ENCODE measurements around the gene ZNF41. TPM values are rescaled to one million over a fixed set of nuclear protein-coding genes. Genes with fewer than 3 reads are reported as not detected.
"Not testable (repeated sequence)": the region's sequence is repeated elsewhere in the genome, so short reads cannot be mapped to it uniquely, and the experiment has no call there.

ZNF41 gene
- total RNA-seq, 1 donor from 2014 or later, result 14.5 TPM

DNA sequence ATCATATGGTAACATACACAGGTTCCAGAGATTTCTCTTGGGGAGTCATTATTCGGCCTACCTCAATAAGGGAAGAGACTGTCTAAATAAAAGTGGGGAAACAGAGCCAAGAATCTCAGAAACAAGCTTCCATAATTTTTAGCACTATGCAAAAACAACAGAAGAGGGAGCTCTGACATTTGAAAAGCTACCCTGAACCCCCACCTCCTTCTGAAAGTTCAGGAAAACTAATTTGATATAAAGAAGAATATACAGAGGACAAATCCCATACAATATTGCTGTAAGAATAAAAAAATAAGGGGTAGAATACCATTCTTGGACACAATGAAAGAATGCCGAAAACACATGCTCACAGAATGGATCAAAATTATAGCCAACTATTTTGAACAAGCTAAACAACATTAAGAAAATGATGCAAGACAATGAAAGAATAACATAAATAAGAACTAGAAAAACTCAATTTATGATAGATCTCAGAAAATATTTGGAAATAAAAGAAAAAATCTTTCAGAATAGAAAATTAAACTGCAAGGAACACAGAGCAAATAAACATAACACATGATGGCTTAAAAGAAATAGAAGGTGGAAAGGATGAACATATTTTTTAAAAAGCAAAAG lies 14.4 kb upstream of the ZNF41 start:
- intact Hi-C loops (cut with micrococcal nuclease), result loop anchor here (1.0 kb wide), 2 partner anchors 26 to 529 kb away; no protein-coding TSS in a partner anchor

DNA sequence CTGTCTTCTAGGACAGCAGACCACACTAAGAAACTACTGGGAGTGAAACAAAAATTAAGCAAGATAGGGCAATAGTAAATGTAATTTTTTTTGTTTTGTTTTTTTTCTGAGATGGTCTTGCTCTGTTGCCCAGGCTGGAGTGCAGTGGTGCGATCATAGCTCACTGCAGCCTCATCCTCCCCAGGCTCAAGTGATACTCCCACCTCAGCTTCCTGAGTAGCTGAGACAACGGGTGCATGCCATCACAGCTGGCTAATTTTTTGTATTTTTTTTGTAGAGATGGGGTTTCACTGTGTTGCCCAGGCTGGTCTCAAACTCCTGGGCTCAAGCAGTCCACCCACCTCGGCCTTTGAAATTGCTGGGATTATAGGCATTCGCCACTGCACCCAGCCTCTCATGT lies 9.1 kb upstream of the ZNF41 start:
- intact Hi-C loops (cut with micrococcal nuclease), result not testable (repeated sequence)

DNA sequence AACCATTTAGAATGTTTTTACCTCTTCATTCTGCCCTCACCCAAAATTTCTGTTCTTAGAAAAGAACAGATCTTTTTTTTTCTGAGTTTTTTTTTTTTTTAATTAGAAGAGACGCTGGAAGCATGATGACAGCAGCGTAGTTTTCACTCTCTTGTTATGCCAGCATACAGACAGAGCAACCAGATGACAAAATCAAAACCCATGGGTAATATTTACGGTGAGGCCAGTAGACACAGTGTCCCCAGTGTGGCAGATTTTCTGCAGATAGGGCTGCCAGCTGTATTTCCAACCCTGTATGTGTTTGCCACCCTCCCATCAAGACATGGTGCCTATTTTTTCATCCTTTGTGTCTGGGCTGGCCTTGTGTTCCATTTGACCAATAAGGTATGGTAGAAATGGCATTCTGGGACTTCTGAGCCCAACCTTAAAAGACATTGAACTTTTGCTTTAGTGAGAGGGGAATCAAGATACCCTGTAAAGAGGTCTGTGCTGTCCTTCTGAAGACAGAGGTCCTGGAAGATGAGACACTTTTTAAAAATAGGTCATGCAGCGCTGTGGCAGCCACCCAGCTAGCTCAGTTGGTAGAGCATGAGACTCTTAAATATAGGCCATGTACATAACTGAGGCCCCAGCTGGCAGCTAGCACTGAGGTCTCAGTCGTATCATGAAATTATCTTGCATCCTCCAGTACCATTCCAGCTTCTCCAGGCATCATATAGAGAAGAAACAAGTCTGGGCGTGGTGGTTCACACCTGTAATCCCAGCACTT lies 6.7 kb upstream of the ZNF41 start:
- intact Hi-C loops (cut with micrococcal nuclease), result loop anchor here (10.0 kb wide), 2 partner anchors 345 to 945 kb away; partner anchors contain the start of genes ZNF674 and ZNF81

DNA sequence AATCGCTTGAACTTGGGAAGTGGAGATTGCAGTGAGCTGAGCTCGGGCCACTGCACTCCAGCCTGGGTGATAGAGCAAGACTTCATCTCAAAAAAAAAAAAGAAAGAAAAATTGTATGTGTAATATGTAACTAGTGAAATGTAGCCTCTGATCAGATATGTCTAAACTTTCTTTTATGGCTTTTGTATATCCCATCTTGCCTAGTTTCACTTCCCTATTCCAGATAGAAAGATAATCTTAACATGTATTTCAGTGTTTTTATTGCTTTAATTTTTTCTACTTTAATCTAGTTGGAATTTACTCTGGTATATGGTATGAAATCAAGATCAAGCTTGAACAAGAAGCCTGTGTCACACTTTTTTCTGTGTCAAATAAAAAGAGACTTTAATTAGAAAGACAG lies 1.9 kb upstream of the ZNF41 start:
- intact Hi-C loops (cut with micrococcal nuclease), result loop anchor here (5.0 to 10.0 kb wide), 4 partner anchors 37 to 992 kb away; partner anchors contain the start of genes FTSJ1, ZNF674 and ZNF81

DNA sequence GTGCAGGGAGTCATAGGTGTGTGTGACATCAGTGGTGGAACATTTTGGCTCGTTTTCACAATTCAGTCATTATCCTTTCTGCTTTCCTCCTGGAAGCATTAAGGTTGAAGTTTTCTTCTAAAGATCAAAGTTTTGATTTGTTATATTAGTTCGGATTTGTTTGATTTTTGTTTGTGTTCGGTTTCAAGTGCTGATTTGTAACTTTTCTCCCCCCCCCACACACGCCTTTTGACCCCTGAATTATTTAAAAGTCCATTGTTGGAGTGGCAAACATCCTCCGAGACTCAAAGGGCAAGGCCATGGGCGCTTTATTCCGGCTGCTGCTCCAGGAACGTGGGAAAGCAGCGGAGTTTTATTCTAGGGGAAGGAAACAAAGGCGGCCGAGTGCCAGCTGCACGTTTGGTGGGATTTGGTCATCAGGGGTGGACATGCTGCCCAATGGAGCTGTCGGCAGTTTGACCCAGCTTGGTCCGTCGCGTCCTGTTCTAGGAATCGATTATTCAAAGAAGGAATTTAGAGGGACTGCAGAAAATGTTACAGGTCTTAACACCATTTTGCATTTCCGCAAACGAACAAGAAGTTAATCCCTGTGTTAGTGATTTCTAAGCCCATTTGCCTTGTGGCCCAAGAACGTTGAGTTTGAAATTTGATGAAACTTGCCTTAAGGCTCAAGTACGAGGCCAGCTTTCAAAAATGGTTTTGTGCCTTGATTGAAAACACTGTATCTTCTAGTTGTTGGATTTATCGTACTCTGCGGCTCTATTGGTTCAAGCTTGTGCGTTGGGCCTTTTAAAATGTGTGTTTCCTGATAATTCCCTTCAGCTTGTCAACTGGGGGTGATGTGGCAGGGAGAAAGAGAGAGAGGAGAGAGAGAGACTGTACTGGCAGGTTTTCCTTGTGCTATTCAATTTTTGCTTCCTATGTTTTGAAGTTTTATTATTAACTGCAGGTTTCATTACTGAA lies 565 bp upstream of the ZNF41 start:
- intact Hi-C loops (cut with micrococcal nuclease), result loop anchor here (1.0 to 10.0 kb wide), 7 partner anchors 39 to 1317 kb away; partner anchors contain the start of genes FTSJ1, RBM10, RP2 and ZNF674

DNA sequence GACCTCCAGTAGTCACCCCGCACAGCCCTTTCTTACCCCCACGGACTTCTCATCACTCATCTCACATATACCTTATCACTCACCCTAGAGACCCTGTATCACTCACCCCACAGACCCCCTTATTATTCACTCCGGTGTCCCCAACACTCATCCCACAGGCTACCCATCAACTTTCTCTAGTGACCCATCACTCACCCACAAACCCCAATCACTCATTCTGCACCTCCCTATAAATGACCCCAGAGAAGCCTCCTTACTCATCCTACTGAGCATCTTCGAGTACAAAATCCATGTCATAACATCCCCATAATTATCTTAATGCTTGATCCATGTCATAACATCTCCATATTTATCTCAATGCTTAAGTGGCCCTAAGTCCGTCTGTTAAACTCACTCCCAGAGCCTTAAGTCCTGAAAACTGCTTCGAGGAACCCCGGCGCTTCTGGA lies 934 bp downstream of the ZNF41 start:
- intact Hi-C loops (cut with micrococcal nuclease), result loop anchor here (1.0 to 10.0 kb wide), 18 partner anchors 40 to 1319 kb away; partner anchors contain the start of genes ARAF, CDK16, ELK1 and FTSJ1

DNA sequence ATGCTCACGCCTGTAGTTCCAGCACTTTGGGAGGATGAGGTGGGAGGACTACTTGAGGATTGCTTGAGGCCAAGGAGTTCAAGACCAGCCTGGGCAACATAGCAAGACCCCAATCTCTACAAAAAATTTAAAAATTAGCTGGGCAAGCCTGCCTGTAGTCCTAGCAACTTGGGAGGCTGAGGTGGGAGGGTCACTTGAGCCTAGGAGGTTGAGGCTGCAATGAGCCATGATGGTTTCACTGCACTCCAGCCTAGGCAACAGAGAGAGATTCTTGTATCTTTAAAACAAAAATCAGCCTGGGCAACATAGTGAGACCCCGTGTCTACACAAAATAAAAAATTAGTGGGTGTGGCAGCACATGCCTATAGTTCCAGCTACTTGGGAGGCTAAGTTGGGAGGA lies 1.9 kb downstream of the ZNF41 start:
- intact Hi-C loops (cut with micrococcal nuclease), result loop anchor here (5.0 to 10.0 kb wide), 4 partner anchors 41 to 996 kb away; partner anchors contain the start of genes FTSJ1, ZNF674 and ZNF81

DNA sequence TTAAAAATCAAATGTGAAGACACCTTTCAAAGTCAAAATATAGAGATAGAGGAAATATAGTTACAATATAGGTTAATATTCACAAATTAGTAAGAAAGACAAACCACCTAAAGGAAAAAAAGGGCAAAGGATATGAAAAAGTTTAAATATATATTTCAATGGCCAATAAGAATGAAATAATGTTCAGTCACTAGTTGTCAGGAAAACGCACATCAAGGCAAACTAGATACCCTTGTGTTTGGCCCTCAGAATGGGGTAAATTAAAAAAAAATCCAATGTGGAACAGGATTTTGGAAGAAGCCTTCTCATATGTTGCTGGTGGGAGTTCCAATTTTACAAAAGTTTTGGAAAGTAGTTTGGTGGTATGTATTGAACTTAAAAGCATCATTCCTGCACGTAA lies 2.4 kb downstream of the ZNF41 start:
- intact Hi-C loops (cut with micrococcal nuclease), result loop anchor here (5.0 to 10.0 kb wide), 4 partner anchors 42 to 997 kb away; partner anchors contain the start of genes FTSJ1, ZNF674 and ZNF81

DNA sequence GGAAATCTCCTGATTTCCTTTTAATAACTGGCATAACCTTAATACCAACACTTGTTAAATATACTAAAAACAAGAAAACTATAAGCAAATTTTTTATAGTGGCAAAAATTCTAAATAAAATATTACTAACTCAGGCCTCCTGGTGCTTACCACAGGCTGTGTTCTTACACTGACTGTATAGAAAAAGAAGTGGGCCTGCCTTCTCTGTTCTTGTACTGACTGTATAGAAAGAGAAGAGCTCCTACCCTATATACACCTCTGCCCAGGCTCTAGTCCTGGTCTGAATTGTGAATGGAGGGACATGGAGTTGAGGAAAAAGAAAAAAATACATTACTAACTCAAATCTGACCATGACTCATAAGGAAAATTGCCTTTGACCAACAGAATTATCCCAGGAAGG lies 7.5 kb downstream of the ZNF41 start:
- intact Hi-C loops (cut with micrococcal nuclease), result no loop called here

DNA sequence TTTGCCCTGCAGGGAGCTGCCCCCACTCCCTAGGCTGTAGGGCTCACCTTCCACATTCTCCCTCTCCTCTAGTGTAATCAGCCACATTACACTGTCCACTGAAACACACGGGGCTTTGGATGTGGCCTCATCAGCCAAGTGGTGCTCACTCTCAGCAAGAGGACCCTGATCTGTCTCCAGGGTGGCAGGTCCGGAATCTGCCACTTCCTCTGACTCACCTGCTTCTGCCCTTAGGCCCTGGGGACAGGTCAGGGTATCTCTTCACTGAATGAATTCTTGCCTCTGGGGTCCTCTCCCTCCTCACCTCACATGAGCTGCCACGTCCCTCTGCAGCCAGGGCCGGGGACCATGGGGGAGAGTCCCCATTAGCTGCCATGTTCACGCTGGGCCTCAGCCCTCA lies 15.9 kb downstream of the ZNF41 start:
- intact Hi-C loops (cut with micrococcal nuclease), result no loop called here

DNA sequence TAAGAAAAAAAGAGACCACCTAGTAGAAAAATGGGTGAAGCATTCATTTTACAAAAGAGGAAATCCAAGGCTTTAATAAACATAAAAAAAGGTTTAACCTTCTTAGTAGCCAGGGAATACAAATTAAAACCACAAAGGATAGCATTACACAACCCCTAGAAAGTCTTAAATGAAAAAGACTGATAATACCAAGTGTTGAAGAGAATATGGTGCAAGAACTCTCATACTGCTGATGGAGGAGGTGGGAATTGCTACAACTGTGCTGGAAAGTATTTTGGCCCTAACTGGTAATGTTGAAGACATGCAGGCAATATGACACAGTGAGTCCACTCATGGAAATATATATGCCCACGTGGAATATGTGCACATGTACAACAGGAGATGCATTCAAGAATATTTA lies 22.5 kb downstream of the ZNF41 start:
- intact Hi-C loops (cut with micrococcal nuclease), result no loop called here

DNA sequence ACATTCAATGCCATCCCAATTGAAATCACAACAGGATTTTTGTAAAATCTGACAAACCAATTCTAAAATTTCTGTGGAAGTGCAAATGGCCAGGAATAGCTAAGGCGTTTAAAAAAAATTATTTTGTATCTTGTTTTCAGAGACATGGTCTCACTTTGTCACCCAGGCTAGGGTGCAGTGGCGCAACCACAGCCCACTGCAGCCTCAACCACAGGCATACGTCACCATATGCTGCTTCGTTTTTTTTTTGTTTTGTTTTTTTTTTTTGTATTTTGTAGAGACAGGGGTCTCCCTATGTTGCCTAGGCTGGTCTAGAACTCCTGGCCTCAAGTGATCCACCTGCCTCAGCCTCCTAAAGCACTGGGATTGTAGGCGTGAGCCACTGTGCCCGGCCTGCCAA lies 24.5 kb downstream of the ZNF41 start:
- intact Hi-C loops (cut with micrococcal nuclease), result no loop called here

DNA sequence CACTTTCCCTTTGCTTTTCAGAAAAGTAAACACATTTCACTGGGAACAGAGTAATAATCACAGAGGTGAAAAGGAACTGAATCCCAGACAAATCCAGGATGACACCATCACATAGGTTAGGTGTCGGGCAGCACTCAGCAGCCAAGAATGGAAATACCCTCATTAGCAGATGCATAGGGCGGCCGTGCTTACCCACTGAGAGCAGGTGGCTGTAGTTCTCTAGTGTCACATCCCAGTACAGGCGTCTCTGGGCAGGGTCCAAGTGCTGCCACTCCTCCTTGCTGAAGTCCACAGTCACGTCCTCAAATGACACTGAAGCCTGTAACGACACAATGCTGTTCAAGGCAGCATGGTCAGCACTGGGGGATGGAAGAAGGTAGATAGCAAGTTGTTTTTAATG lies 26.9 kb downstream of the ZNF41 start:
- intact Hi-C loops (cut with micrococcal nuclease), result no loop called here

DNA sequence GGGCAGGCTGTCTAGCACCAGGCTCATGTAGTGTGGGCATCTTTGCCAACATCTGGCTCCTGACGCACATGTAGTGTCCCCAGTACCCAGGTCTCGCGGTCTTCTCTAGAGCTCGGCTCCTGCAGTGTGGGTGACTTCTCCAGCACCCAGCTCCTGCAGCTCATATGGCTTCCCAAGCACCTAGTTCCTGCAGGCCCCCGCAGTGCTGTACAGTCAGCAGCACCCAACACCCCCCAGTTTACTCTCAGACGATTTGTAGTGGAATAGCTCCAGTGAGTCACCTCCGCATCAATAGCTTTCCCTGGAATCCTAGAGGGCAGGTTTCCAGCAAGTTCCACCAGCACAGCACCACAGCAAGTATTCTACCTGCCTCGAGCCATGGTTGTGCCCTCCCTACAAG lies 30.9 kb downstream of the ZNF41 start:
- intact Hi-C loops (cut with micrococcal nuclease), result no loop called here

DNA sequence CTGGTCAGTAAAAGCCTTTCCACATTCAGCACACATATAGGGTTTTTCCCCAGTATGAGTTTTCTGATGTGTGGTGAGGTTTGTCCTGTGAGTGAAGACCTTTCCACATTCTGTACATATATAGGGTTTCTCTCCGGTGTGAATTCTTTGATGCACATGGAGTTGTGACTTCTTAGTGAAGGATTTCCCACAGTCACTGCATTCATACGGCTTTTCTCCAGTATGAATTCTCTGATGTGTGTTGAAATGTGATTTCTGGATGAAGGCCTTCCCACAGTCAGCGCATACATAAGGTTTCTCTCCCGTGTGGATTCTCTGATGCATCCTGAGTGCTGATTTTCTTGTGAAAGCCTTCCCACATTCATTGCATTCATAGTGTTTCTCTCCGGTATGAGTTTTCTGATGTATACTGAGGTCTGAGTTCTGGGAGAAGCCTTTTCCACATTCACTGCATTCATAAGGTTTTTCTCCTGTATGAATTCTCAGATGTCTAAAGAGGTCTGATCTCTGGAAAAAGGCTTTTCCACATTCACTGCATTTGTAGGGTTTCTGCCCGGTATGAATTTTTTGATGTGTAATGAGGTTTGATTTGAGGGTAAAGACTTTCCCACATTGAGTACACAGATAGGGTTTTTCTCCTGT lies 34.7 kb downstream of the ZNF41 start:
- intact Hi-C loops (cut with micrococcal nuclease), result no loop called here

DNA sequence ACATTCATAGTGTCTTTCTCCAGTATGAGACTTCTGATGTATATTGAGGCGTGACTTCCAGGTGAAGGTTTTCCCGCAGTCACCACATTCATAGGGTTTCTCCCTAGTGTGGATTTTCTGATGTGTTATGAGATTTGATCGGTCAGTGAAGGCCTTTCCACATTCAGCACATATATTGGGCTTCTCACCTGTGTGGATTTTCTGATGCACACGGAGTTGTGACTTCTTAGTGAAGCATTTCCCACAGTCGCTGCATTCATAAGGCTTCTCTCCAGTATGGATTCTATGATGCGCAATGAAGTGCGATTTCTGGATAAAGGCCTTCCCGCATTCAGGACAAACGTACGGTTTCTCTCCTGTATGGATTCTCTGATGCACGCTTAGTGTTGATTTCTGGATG lies 35.4 kb downstream of the ZNF41 start:
- intact Hi-C loops (cut with micrococcal nuclease), result no loop called here

DNA sequence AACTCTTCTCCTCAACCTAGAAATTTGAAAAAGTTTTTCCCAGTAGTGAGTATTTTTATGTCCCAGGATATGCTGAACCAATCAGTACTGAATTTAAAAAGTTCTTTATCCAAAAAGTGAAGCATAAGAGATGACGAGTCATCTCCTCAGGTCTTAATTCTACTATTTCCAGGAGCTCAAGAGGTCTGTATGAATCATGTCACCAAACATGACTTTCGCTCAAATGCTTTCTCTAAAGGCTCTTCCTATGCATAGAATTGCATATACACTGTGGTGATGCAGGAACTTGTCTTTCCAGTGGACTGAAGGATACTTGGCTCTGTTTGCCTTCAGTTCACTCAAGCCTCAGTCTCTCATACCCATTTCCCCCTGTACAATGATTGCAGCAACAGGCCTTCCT lies 36.1 kb downstream of the ZNF41 start:
- intact Hi-C loops (cut with micrococcal nuclease), result no loop called here

DNA sequence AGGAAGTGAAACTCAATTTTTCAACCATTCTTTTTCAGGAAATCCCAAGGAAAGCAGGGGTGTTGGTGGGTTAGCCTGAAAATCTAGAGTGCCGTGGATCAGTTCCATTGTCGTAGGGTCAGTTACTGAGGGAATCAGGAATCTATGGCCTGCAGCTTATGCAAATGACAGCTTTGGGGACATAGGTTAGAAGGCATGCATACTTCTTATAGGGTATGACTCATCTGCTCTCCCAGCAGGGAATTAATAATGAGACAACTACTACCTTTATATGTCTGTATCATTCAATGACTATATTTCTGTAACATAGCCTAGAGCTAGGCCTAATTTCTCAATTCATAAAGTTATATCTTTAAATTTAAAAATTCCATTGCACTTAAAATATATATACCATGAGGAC lies 36.6 kb downstream of the ZNF41 start:
- intact Hi-C loops (cut with micrococcal nuclease), result no loop called here

DNA sequence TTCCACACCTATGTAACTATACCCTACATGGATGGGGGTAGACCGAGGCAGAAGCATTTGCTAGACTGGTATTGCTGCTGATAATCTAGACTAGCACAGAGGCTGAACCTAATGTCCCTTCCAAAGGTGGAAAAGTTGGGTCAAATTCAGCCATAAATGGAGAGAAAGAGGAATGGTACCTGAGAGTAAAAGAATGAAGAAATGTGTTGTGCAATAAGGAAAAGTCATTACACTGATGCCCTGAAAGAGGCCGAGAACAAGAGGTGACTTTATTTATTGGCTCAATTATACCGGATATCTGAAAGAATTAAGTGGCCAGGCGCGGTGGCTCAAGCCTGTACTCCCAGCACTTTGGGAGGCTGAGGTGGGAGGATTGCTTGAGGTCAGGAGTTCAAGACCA lies 52.1 kb downstream of the ZNF41 start:
- intact Hi-C loops (cut with micrococcal nuclease), result no loop called here

DNA sequence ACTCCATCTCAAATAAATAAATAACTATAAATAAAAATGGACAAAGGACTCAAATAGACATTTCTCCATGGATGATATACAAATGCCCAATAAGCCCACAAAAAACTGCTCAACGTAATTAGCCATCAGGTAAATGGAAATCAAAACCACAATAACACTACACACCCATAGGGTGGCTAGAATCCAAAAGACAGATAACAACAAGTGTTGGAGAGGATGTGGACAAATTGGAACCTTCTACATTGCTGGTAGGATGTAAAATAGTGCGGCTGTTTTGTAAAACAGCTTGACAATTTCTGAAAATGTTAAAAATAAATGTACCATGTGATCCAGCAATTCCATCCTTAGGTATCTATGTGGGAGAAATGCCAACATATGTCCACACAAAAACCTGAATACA lies 60.6 kb downstream of the ZNF41 start:
- intact Hi-C loops (cut with micrococcal nuclease), result no loop called here

DNA sequence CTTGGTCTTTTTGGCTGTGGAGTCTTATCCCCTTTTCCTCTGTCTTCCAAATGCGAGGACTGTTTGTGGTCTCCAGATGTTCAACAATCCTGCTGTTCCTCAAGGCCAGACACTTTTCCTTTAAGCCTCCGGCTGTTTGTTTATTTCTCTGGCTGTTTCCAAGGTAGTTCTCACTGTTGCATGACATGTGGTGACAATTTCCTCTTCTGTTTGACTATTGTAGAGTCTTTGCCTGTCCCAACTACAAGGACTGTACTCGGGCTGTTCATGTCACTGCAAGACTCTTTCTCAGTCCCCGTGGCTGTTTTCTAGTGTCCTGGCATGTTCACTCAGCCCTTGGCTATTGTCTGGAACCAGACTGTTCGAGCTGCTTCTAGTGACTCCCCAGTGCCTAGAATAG lies 62.1 kb downstream of the ZNF41 start:
- intact Hi-C loops (cut with micrococcal nuclease), result no loop called here

Data from T-helper 1 cell treated with Interleukin-12 subunit alpha and Interleukin-12 subunit beta and Interleukin-4 antibody, amounts not matched to agents 30 ng/mL and 1 ng/mL, for 36 hours (primary cell).